SK-N-SH (cell line): Measurements from ENCODE around the gene PEX11G. TPM values are rescaled to one million over a fixed set of nuclear protein-coding genes. Genes with fewer than 3 reads are reported as not detected.

Source experiments
- CTCF ChIA-PET: fragments of 300-600, 350-600 bp; formaldehyde crosslinking; extraction: SDS; loops from one replicate; lab custom pipeline; 2021; lab: Yijun Ruan, JAX
- POLR2A ChIA-PET: fragments of 350-600 bp; sonication (Branson Sonifier 250); formaldehyde crosslinking; extraction: SDS; loops from one replicate; lab custom pipeline; 2020; ENCODE audit warnings: antibody characterized with exemption, inconsistent platforms; lab: Yijun Ruan, JAX
- DNase-seq: peaks from one replicate; pipeline ENCODE4 v3.0.0; 2012
- H2AFZ ChIP-seq: fragments of 200-600 bp; sonication (generic); 2 replicates; pipeline ENCODE4 v1.8.1; 2016; ENCODE audit warnings: antibody characterized with exemption, mild to moderate bottlenecking, low read depth
- H3F3A ChIP-seq: fragments of 200-600 bp; sonication (generic); replicated peaks from 2 replicates; pipeline ENCODE3; 2016; ENCODE audit warnings: antibody characterized with exemption, mild to moderate bottlenecking; ENCODE audit not compliant: insufficient read depth
- H3K27ac ChIP-seq, 2 experiments: fragments of 200-500 bp in 1 of 2; fragments of 200-600 bp in 1 of 2; sonication (Bioruptor generic) in 1 of 2; sonication (generic), shearing (Covaris generic) in 1 of 2; 2 replicates each; pipeline versions ENCODE4 v1.5.1 to v1.6.1; 2014 to 2016; ENCODE audit warnings: low read depth in 2 of 2, inconsistent platforms in 1 of 2, low read length in 1 of 2, mild to moderate bottlenecking in 1 of 2, mixed read lengths in 1 of 2
- H3K27me3 ChIP-seq: fragments of 200-600 bp; sonication (generic), shearing (Covaris generic); 2 replicates; pipeline ENCODE4 v1.6.1; 2016; ENCODE audit warnings: mixed run types; ENCODE audit not compliant: insufficient read depth
- H3K36me3 ChIP-seq, 2 experiments: fragments of 200-500 bp in 1 of 2; fragments of 200-600 bp in 1 of 2; sonication (Bioruptor generic) in 1 of 2; sonication (generic) in 1 of 2; replicated peaks in 1 of 2; 2 replicates each; pipeline versions ENCODE3 to v1.5.1; 2014 to 2016; ENCODE audit warnings: low read length in 1 of 2, mild to moderate bottlenecking in 1 of 2; ENCODE audit not compliant: insufficient read depth in 2 of 2, control insufficient read depth in 1 of 2
- H3K4me1 ChIP-seq, 2 experiments: fragments of 200-500 bp in 1 of 2; fragments of 200-600 bp in 1 of 2; sonication (Bioruptor generic) in 1 of 2; sonication (generic), shearing (Covaris generic) in 1 of 2; 2 replicates each; pipeline versions ENCODE4 v1.5.1 to v1.6.1; 2014 to 2016; ENCODE audit warnings: low read depth in 1 of 2, low read length in 1 of 2, mixed run types in 1 of 2; ENCODE audit not compliant: insufficient read depth in 2 of 2, control insufficient read depth in 1 of 2
- H3K4me2 ChIP-seq: fragments of 200-600 bp; sonication (generic), shearing (Covaris generic); 2 replicates; pipeline ENCODE4 v1.6.1; 2017; ENCODE audit warnings: mixed run types
- H3K4me3 ChIP-seq, 2 experiments: fragments of 200-500 bp in 1 of 2; fragments of 200-600 bp in 1 of 2; sonication (Bioruptor generic) in 1 of 2; sonication (generic), shearing (Covaris generic) in 1 of 2; 2 replicates each; pipeline versions ENCODE4 v1.5.1 to v1.8.1; 2014 to 2016; ENCODE audit warnings: low read depth in 2 of 2, inconsistent platforms in 1 of 2, low read length in 1 of 2, mild to moderate bottlenecking in 1 of 2, mixed read lengths in 1 of 2, moderate library complexity in 1 of 2
- H3K79me2 ChIP-seq: fragments of 200-600 bp; sonication (generic); 2 replicates; pipeline ENCODE4 v1.8.1; 2017; ENCODE audit warnings: mild to moderate bottlenecking; ENCODE audit not compliant: insufficient read depth
- H3K9ac ChIP-seq: fragments of 200-600 bp; sonication (generic); 2 replicates; pipeline ENCODE4 v1.6.1; 2017; ENCODE audit warnings: mixed run types
- H3K9me2 ChIP-seq: fragments of 200-600 bp; sonication (generic); 2 replicates; pipeline ENCODE4 v1.6.1; 2017; ENCODE audit warnings: mixed run types
- H3K9me3 ChIP-seq: fragments of 200-600 bp; sonication (generic); 2 replicates; pipeline ENCODE4 v1.6.1; 2017; ENCODE audit warnings: mixed run types, mild to moderate bottlenecking, moderate library complexity
- H4K20me1 ChIP-seq: fragments of 200-600 bp; sonication (generic); 2 replicates; pipeline ENCODE4 v1.6.1; 2017; ENCODE audit warnings: mild to moderate bottlenecking, mixed run types; ENCODE audit not compliant: insufficient read depth
- FOXJ3 ChIP-seq: sonication (generic); formaldehyde crosslinking; IDR thresholded peaks from 2 replicates; pipeline ENCODE4 v1.5.1; 2020; ENCODE audit warnings: mild to moderate bottlenecking, missing genetic modification reagents
- MXI1 ChIP-seq: IDR thresholded peaks from 2 replicates; pipeline ENCODE4 v1.6.1; 2012; ENCODE audit warnings: mild to moderate bottlenecking, low read depth, low read length, improper control_type of control experiment
- PBX3 ChIP-seq: IDR thresholded peaks from 2 replicates; pipeline ENCODE4; 2012
- RAD21 ChIP-seq: IDR thresholded peaks from 2 replicates; pipeline ENCODE4 v1.6.1; 2012; ENCODE audit warnings: mild to moderate bottlenecking, low read length
- RCOR1 ChIP-seq: fragments of 150-350 bp; IDR thresholded peaks from 2 replicates; pipeline ENCODE4 v1.6.1; 2017; ENCODE audit warnings: antibody characterized with exemption, low read length
- RFX5 ChIP-seq: IDR thresholded peaks from 2 replicates; pipeline ENCODE4 v1.6.1; 2012; ENCODE audit warnings: mild to moderate bottlenecking, improper control_type of control experiment, low read length
- SMC3 ChIP-seq: IDR thresholded peaks from 2 replicates; pipeline ENCODE4 v1.6.1; 2012; ENCODE audit warnings: low read depth, low read length, improper control_type of control experiment
- TCF12 ChIP-seq: IDR thresholded peaks from 2 replicates; pipeline ENCODE4 v1.4.0; 2012
- WGBS: methylation state at CpG from one replicate; pipeline ENCODE4 v1.1.6; 2017; ENCODE audit warnings: low lambda C conversion rate; 5-methylcytosine and 5-hydroxymethylcytosine counted together
- polyA plus RNA-seq, 3 experiments: library from polyadenylated mRNA; depleted of rRNA; stranded (reverse); fragments of >200 nt; gene quantifications; 2 replicates each; pipeline ENCODE4 v1.2.3, GENCODE V29; 2012

The PEX11G gene
- polyA plus RNA-seq, 1 of the 3 experiments (the other 2 are of a cell fraction) = 6.1 TPM

GRCh38 chr19:7467009-7467989 is 21.5 kb downstream of the PEX11G start:
- Histone ChIP-seq H3K27me3 (no peaks in the 10 kb centered on the region), H3K27ac (no peak overlapping the region), H3K9ac (no peak overlapping the region), H3K79me2 (no peaks in the 10 kb centered on the region), H3F3A (no peaks in the 10 kb centered on the region)
- no peak for DNase-seq
- TF ChIP-seq RCOR1 = no peak
- TF ChIP-seq FOXJ3 (CRISPR knock-in tag) = no peak
- no peak for TF ChIP-seq SMC3
- TF ChIP-seq, all 33 proteins: peak for 0
- 96% methylated on average over 85 of the region's 86 CpGs for WGBS
- Histone ChIP-seq H3K36me3 (peaks cover 3 to 32% of the 10 kb centered on the region in 2 experiments), H3K4me2 (no peak overlapping the region), H2AFZ (no peak overlapping the region), H3K4me1 (no peaks in the 10 kb centered on the region), H3K9me2 (no peaks in the 10 kb centered on the region), H3K4me3 (no peak overlapping the region), H4K20me1 (no peaks in the 10 kb centered on the region), H3K9me3 (no peaks in the 10 kb centered on the region)
- POLR2A ChIA-PET = no interaction called here
- CTCF ChIA-PET = interaction anchor here (1.0 kb wide), 1 partner anchor 394 kb away, joined by 3 read pairs; no protein-coding TSS in a partner anchor

- no peaks in the 10 kb centered on the region for H3K4me1 ChIP-seq
- no peaks in the 10 kb centered on the region for H3F3A ChIP-seq
- H3K36me3 ChIP-seq = peaks cover 8 to 30% of the 10 kb centered on the region in 2 experiments
- no peak overlapping the region for H2AFZ ChIP-seq
- no peaks in the 10 kb centered on the region for H3K27me3 ChIP-seq
- H4K20me1 ChIP-seq = no peaks in the 10 kb centered on the region
- no peak overlapping the region for H3K4me3 ChIP-seq
- ChIA-PET POLR2A (no interaction called here), CTCF (no interaction called here)
- H3K4me2 ChIP-seq = no peak overlapping the region
- no peak for TF ChIP-seq TCF12
- TF ChIP-seq MXI1 = no peak
- 100% methylated on average over 1 of the region's 23 CpGs for WGBS
- H3K9me2 ChIP-seq = no peaks in the 10 kb centered on the region
- DNase-seq = no peak
- H3K9me3 ChIP-seq = no peaks in the 10 kb centered on the region
- H3K79me2 ChIP-seq = no peaks in the 10 kb centered on the region
- no peak overlapping the region for H3K9ac ChIP-seq
- no peak overlapping the region for H3K27ac ChIP-seq
These were observed 25.3 kb downstream of the PEX11G start for GRCh38 chr19:7463575-7463974.

- Histone ChIP-seq H3K4me3 (no peak overlapping the region), H3F3A (no peaks in the 10 kb centered on the region), H2AFZ (no peak overlapping the region), H3K9me2 (no peaks in the 10 kb centered on the region), H3K4me2 (no peak overlapping the region), H3K4me1 (no peaks in the 10 kb centered on the region), H4K20me1 (no peaks in the 10 kb centered on the region), H3K27ac (no peak overlapping the region), H3K9me3 (no peaks in the 10 kb centered on the region), H3K9ac (no peak overlapping the region), H3K79me2 (no peaks in the 10 kb centered on the region), H3K36me3 (peaks cover 10 to 33% of the 10 kb centered on the region in 2 experiments), H3K27me3 (no peaks in the 10 kb centered on the region)
- ChIA-PET POLR2A (no interaction called here), CTCF (interaction anchor here (0.6 kb wide), 1 partner anchor 56 kb away, joined by 3 read pairs; no protein-coding TSS in a partner anchor)
- peak; percentile 39 for DNase-seq
- TF ChIP-seq RFX5 (no peak), PBX3 (no peak), RAD21 (peak; percentile 9; the same call in 1 of the 2 replicates)
- 100% methylated on average over 14 of the region's 28 CpGs for WGBS
These were observed 26.8 kb downstream of the PEX11G start for GRCh38 chr19:7461841-7462629.
